ENCODE data around the gene DAAM2. TPM values are rescaled to one million over a fixed set of nuclear protein-coding genes. Genes with fewer than 3 reads are reported as not detected.

Gene DAAM2
- total and polyA plus RNA-seq, 9 of the 15 experiments (the other 6 are each of a cell fraction or from before 2014, with no cell fraction given) = 0.01 to 0.07 TPM; not detected in 7

- TF ChIP-seq CLOCK (CRISPR knock-in tag; IDR thresholded peaks at IDR 0.05; ENCODE audit: borderline replicate concordance) = no peak
- TF ChIP-seq GMEB1 (CRISPR knock-in tag; IDR thresholded peaks at IDR 0.05) = no peak
- TF ChIP-seq ZBTB43 (CRISPR knock-in tag; IDR thresholded peaks at IDR 0.05) = no peak
- TF ChIP-seq PHF21A (IDR thresholded peaks at IDR 0.05; ENCODE audit: borderline replicate concordance, low read depth) = no peak
- peak; percentile 93 for TF ChIP-seq PCBP2 (IDR thresholded peaks at IDR 0.05; ENCODE audit: low read depth, low read length, poor library complexity, severe bottlenecking)
- TF ChIP-seq ZNF766 (CRISPR knock-in tag; conservative IDR thresholded peaks at IDR 0.05) = no peak
Measured at GRCh38 chr6:39926668-39927067, 134.5 kb downstream of the DAAM2 start (continued).
